ENCODE data around the gene SASH1.

DNA sequence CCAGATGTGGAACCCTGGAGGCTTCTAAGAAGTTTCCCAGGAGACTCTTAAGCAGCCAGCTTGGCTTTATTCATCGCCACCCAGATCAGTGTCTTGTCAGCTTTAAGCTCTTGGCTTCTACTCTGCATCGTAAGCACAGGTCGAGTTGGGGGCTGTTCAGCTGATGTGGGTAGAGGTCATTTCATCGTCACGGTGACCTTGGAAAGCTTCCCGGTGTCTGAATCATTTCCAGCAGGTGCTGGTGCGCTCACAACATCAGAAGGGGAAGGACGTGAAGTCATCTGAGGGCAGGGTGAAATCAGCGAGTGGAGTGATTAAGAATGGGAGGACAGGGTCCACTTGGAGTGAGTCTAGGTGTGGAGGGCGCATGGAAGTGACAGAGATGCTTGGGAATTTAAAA is 112.6 kb downstream of the SASH1 start:
- TF ChIP-seq, protein P1, sequence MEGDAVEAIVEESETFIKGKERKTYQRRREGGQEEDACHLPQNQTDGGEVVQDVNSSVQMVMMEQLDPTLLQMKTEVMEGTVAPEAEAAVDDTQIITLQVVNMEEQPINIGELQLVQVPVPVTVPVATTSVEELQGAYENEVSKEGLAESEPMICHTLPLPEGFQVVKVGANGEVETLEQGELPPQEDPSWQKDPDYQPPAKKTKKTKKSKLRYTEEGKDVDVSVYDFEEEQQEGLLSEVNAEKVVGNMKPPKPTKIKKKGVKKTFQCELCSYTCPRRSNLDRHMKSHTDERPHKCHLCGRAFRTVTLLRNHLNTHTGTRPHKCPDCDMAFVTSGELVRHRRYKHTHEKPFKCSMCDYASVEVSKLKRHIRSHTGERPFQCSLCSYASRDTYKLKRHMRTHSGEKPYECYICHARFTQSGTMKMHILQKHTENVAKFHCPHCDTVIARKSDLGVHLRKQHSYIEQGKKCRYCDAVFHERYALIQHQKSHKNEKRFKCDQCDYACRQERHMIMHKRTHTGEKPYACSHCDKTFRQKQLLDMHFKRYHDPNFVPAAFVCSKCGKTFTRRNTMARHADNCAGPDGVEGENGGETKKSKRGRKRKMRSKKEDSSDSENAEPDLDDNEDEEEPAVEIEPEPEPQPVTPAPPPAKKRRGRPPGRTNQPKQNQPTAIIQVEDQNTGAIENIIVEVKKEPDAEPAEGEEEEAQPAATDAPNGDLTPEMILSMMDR (IDR thresholded peaks at IDR 0.05) = no peak
- no peak for TF ChIP-seq POLR2A (IDR thresholded peaks at IDR 0.05)
- no peak for TF ChIP-seq POLR2AphosphoS5 (IDR thresholded peaks at IDR 0.05)
- no peak for TF ChIP-seq EP300 (IDR thresholded peaks at IDR 0.05)
